ENCODE measurements around the gene FHIT.

The FHIT gene

DNA sequence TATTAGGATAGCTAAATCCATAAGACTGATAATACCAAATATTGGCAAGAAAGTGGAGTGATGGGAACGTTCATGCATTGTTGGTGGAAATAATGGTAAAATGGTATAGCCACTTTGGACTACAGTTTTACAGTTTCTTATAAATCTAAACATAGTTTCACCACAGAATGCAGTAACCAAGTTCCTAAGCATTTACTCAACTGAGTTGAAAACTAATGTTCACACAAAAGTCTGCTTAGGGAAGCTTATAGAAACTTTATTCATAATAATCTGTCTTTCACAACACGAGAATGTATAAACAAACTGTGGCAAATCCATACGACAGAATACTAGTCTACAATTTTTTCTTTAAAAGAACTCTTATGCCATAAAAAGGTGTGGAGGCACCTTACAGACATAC lies 969.3 kb downstream of the FHIT start:
- no peak overlapping the region for H3K4me3 ChIP-seq (ENCODE audit: low read depth in 1 of 2, low read length in 1 of 2)
- H3K4me1 ChIP-seq (ENCODE audit: control insufficient read depth in 1 of 2, insufficient read depth in 1 of 2, low read depth in 1 of 2, low read length in 1 of 2) = no peaks in the 10 kb centered on the region
- TF ChIP-seq, protein P1, sequence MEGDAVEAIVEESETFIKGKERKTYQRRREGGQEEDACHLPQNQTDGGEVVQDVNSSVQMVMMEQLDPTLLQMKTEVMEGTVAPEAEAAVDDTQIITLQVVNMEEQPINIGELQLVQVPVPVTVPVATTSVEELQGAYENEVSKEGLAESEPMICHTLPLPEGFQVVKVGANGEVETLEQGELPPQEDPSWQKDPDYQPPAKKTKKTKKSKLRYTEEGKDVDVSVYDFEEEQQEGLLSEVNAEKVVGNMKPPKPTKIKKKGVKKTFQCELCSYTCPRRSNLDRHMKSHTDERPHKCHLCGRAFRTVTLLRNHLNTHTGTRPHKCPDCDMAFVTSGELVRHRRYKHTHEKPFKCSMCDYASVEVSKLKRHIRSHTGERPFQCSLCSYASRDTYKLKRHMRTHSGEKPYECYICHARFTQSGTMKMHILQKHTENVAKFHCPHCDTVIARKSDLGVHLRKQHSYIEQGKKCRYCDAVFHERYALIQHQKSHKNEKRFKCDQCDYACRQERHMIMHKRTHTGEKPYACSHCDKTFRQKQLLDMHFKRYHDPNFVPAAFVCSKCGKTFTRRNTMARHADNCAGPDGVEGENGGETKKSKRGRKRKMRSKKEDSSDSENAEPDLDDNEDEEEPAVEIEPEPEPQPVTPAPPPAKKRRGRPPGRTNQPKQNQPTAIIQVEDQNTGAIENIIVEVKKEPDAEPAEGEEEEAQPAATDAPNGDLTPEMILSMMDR (IDR thresholded peaks at IDR 0.05) = no peak
- no peaks in the 10 kb centered on the region for H3K9me3 ChIP-seq
- no peaks in the 10 kb centered on the region for H3K36me3 ChIP-seq
- no peak overlapping the region for H3K27ac ChIP-seq
- no peaks in the 10 kb centered on the region for H3K27me3 ChIP-seq

DNA sequence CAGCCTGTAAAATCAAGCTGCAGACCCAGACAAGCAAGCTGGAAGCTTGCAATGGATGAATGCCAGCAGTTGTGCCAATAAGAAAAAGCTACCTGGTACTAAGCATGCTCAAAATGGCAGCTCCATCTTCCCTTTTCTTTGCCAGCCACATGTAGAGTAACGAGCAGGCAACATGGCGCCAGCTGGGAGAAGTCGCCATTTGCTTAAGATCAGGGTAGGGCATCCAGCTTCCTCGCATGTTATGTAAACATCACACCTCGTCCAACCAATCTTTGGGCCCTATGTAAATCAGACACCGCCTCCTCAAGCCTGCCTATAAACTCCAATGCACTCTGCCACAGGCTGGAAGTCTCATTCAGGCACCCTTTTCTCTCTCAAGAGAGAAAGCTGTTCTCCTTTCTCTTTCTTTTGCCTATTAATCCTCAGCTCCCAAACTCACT lies 973.9 kb downstream of the FHIT start:
- Histone ChIP-seq H3K27me3 (no peaks in the 10 kb centered on the region), H3K4me3 (ENCODE audit: low read depth in 1 of 2, low read length in 1 of 2) (no peak overlapping the region), H3K27ac (no peak overlapping the region), H3K9me3 (no peaks in the 10 kb centered on the region), H3K4me1 (ENCODE audit: control insufficient read depth in 1 of 2, insufficient read depth in 1 of 2, low read depth in 1 of 2, low read length in 1 of 2) (no peaks in the 10 kb centered on the region), H3K36me3 (no peaks in the 10 kb centered on the region)
- TF ChIP-seq, protein P1 (IDR thresholded peaks at IDR 0.05) = no peak

DNA sequence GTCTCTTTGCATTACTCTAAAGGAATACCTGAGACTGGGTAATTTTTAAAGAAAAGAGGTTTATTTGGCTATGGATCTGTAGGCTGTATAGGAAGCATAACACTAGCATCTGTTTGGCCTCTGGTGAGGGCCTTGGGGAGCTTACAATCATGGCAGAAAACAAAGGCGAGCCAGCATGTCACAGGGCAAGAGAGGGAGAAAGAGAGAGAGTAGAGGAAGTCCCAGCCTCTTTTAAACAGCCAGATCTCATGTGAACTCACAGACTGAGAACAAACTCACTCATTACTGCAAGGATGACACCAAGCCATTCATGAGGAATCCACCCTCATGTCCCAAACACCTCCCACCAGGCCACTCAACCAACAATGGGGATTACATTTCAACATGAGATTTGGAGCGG lies 974.6 kb downstream of the FHIT start:
- TF ChIP-seq, protein P1 (IDR thresholded peaks at IDR 0.05) = no peak
- Histone ChIP-seq H3K4me1 (ENCODE audit: control insufficient read depth in 1 of 2, insufficient read depth in 1 of 2, low read depth in 1 of 2, low read length in 1 of 2) (no peaks in the 10 kb centered on the region), H3K27ac (no peak overlapping the region), H3K27me3 (no peaks in the 10 kb centered on the region), H3K9me3 (no peaks in the 10 kb centered on the region), H3K4me3 (ENCODE audit: low read depth in 1 of 2, low read length in 1 of 2) (no peak overlapping the region), H3K36me3 (no peaks in the 10 kb centered on the region)

DNA sequence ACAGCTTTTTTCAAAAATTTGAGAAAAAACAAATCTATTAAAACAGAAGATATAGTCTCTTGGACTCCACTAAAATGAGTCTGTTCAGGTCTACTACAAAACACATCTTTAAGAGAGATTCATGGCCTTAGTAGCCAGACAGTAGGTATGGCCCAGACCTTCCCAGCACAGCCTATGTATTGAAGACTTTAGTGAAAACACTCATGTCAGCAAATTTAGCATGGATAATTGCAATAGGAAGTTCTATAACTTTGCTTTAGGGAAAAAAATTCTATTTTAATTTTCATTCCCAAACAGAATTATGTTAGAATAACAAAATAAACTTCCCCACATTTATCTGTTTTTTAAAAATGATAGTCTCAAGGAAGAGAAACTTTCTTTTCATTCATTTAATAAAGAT lies 976.6 kb downstream of the FHIT start:
- H3K27ac ChIP-seq = no peak overlapping the region
- no peaks in the 10 kb centered on the region for H3K9me3 ChIP-seq
- H3K4me1 ChIP-seq (ENCODE audit: control insufficient read depth in 1 of 2, insufficient read depth in 1 of 2, low read depth in 1 of 2, low read length in 1 of 2) = no peaks in the 10 kb centered on the region
- no peaks in the 10 kb centered on the region for H3K36me3 ChIP-seq
- H3K4me3 ChIP-seq (ENCODE audit: low read depth in 1 of 2, low read length in 1 of 2) = no peak overlapping the region
- TF ChIP-seq, protein P1 (IDR thresholded peaks at IDR 0.05) = no peak
- H3K27me3 ChIP-seq = no peaks in the 10 kb centered on the region

DNA sequence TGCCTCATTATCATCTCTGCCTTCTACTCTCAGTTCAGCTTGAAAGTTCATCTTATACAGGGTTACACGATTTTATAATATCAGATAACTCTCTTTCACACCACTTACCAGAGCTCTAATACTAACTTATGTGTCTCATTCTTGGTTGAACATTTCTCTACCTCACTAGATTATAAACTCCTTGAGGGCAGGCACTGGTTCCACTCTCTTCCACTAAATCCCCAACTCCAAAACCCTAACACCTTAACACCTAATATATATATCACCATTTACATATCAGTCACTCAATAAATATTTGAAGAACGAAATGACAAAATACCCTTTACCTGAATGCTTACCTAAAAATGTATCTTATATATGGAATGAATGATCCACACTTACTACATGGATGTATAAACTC lies 977.2 kb downstream of the FHIT start:
- Histone ChIP-seq H3K27me3 (no peaks in the 10 kb centered on the region), H3K36me3 (no peaks in the 10 kb centered on the region), H3K9me3 (no peaks in the 10 kb centered on the region), H3K27ac (no peak overlapping the region), H3K4me3 (ENCODE audit: low read depth in 1 of 2, low read length in 1 of 2) (no peak overlapping the region), H3K4me1 (ENCODE audit: control insufficient read depth in 1 of 2, insufficient read depth in 1 of 2, low read depth in 1 of 2, low read length in 1 of 2) (no peaks in the 10 kb centered on the region)
- TF ChIP-seq, protein P1 (IDR thresholded peaks at IDR 0.05) = no peak

DNA sequence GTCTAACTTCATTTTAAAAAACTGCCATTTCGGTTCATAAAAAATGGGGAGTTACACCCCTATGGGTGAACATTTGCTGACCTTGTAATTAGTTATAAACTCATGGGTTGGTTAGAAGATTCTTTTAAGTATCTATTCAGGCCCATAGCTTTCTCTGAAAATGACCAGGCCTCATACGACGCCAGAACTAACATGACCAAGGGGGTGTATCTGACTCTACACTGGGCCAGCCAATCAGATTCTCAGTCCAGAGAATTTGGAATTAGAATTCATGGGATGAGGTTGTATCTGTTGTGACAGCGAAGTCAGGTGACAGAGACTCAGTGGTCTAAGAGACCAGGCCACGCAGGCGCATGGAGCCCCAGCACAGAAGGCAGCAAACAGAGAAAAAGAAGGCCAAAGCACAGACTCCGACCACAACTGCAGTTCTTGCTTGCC lies 981.4 kb downstream of the FHIT start:
- Histone ChIP-seq H3K9me3 (no peaks in the 10 kb centered on the region), H3K27me3 (no peaks in the 10 kb centered on the region), H3K4me3 (ENCODE audit: low read depth in 1 of 2, low read length in 1 of 2) (no peak overlapping the region), H3K4me1 (ENCODE audit: control insufficient read depth in 1 of 2, insufficient read depth in 1 of 2, low read depth in 1 of 2, low read length in 1 of 2) (no peaks in the 10 kb centered on the region), H3K27ac (no peak overlapping the region), H3K36me3 (no peaks in the 10 kb centered on the region)
- TF ChIP-seq, protein P1 (IDR thresholded peaks at IDR 0.05) = no peak

All from neutrophil (primary cell).